HG02870 (cell line): ENCODE measurements around the gene CORO2B.
"Not testable (repeated sequence)": the region's sequence is repeated elsewhere in the genome, so short reads cannot be mapped to it uniquely, and the experiment has no call there.

ENCODE experiments used
- ATAC-seq: cut with Tn5 transposase; IDR thresholded peaks from one replicate; pipeline ENCODE4 v1.9.1; 2021; ENCODE audit warnings: mild to moderate bottlenecking, moderate library complexity; ENCODE audit not compliant: unreplicated experiment

Gene CORO2B

DNA sequence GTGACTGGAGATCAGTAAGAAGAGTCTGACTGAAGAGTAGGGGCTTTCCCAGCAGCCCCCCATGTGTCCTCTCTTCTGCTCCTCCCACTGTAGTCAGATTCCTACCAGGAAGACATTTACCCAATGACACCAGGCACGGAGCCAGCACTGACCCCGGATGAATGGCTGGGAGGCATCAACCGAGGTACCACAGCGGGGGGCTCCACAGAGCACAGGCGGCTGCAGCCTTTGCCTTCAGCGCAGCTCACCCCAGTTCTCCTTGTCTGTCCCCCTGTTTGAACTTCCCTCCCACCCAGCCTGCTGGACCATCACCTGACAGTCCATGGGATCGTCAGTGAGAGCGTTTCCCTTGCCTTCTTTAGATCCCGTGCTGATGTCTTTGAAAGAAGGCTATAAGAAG lies 140.3 kb downstream of the CORO2B start:
- no peak for ATAC-seq

- ATAC-seq: no peak
Observed at GRCh38 chr15:68719672-68720071, 140.9 kb downstream of the CORO2B start.

GRCh38 chr15:68721886-68722285 lies 143.1 kb downstream of the CORO2B start:
- no peak for ATAC-seq

- ATAC-seq: no peak
Observed at GRCh38 chr15:68725736-68726135, 146.9 kb downstream of the CORO2B start.

GRCh38 chr15:68726246-68726645 lies 147.5 kb downstream of the CORO2B start:
- ATAC-seq: no peak

DNA sequence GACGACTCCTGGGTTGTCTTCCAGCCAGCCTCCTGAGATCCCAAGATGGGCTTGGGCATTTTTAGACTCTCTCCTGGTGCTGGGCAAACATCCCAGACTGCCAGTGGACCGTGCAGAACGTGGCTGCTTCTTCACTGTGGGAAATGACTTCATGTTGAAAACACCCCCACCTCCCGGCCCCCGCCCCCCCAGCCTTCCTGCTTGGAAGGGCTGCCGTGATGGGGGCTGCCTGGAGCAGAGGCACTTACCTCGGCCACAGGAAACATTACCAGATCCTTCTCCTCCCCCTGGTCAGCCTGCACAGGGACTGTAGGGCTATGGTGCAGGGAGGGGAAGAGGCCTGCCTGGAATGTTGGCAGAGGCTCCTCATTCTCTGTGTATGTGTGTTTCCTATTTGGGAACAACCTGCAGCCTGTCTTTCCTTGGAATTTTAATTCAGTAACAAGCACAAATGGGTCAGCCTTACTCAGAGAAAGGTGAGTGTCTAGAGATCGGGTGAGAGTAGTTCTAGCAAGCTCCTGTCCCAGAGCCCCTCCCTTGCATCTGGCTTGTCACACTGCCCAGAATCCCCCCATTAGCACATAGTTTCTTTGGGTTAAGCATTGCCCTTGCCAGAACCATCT lies 151.1 kb downstream of the CORO2B start:
- ATAC-seq: no peak

DNA sequence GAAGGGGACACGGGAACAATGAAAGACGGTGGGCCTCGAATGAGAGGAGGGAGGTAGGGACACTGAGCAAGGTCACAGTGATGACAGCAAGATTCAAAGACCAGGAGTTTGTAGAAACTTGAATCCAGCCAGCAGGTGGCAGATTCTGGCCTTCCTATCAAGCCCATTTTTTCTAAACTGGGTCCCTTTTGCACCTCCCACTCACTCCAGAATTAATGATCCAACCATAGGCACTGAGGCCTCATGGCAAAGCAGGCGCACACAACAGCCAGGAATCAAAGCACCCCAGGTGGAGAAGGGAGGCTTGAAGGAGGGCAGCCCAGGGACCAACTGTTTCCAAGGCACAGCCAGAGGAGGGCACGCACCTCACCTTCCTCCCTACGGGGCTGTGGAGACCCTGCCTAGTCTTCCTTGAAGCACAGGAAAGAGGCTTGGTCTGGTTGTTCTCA lies 151.7 kb downstream of the CORO2B start:
- no peak for ATAC-seq

- no peak for ATAC-seq
Observed at GRCh38 chr15:68730976-68731897, 152.4 kb downstream of the CORO2B start.

- no peak for ATAC-seq
Observed at GRCh38 chr15:68732451-68732850, 153.7 kb downstream of the CORO2B start.

GRCh38 chr15:68733666-68734065 lies 154.9 kb downstream of the CORO2B start:
- no peak for ATAC-seq

GRCh38 chr15:68734352-68734751 lies 155.6 kb downstream of the CORO2B start:
- ATAC-seq: no peak

DNA sequence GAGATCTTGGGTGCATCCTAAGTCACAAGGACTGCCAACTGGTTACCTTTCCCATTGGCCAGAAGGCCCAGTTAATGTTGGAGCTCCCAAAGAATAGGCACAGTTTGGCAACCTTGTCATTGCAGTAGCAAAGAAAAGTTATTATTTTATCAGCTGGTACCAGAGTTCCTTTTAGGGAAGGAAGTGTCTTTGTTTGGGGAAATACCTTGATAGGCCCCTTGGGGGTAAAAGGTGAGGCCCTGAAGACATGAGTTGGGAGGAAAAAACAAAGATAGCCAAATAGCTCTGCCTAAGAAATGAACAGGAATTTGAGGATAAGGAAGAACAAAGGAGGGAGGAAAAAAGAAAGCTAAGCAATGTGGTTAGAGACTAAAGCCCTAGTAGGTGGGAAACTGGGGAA lies 156.1 kb downstream of the CORO2B start:
- no peak for ATAC-seq

DNA sequence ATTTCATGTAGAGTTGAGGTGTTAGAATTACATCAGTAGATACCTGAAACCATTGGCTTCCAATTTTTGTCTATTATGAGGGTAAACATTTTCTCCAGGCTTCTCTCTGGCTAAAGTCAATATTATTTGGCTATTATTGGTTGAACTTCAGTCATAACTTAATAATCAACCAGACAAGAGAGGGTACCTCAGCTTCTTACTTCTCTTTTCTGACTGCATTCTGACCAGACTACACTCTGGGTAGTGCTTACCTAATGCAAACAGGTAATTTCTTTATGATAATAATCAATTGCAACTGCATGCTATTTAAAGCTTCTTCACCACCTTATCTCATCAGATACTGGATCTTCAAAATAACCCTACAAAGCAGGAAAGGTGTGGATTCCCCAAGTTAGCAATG lies 156.8 kb downstream of the CORO2B start:
- ATAC-seq: no peak

DNA sequence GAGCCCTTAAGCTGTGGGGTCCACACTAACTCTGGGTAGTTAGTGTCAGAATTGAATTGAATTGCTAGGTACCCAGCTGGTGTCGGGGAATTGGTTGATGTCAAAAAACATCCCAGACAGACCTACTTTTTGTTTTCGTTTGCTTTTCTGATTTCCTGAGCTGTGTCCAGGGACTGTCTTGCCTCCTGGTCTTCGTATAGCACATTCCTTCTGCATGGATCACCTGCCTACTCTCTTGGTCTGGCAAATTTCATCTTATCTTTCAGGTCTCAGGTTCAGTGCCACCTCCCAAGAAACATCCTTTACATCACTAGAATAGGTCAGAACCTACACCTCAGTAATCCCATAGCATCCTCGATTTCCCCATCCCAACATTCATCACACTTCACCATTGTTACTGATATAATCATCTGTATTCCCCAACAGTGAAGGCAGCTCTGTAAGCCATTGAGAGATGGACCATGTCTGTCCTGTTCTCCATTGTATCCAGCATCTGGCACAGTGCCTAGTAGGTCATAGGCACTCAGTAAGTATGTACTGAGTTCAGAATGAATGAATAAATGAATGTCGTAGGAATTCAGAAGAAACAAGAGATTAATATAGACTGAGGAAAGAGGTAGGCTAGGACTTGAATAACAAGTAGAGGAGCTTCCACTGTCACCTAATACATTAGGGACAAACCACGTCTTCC lies 160.7 kb downstream of the CORO2B start:
- ATAC-seq: no peak

GRCh38 chr15:68743256-68743655 lies 164.5 kb downstream of the CORO2B start:
- no peak for ATAC-seq

GRCh38 chr15:68749365-68749764 lies 170.6 kb downstream of the CORO2B start:
- ATAC-seq: no peak

DNA sequence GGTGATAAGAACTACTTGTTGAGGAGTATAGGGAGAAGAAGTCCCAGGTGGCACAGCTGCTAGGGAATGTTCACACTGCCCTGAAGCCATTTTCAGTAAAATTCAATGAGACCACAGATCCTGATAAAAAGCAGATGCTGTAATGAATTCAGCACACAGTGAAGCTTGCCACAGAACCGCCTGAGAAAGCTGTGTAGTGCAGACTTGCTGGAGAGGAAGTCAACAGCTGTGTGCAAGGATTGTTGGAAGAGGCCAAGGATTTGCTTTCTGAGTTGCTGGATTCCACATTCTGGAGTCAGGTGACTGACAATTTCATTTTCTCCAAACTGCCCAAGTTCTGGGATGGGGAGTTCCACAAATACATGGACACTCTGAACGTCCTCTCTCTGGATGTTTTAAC lies 171.0 kb downstream of the CORO2B start:
- no peak for ATAC-seq

GRCh38 chr15:68751622-68752021 lies 172.8 kb downstream of the CORO2B start:
- ATAC-seq: no peak

DNA sequence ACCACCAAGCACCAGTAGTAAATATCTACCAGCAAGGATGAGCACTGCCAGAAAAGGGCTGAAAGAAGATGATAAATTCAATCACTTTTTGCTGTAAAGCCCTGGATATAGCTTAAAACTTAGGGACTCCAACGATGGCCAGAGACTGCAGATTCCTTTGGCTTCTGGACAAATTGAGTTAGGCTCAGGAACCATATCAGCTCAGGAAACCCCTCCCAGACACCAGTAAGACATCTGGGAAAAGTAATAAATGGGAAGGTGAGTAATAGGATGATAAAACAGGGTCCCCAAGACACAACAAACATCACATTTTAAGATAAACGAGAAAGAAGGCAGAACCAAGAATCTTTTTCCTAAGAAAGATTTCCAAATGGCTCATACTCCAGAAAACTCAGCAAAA lies 176.9 kb downstream of the CORO2B start:
- no peak for ATAC-seq

DNA sequence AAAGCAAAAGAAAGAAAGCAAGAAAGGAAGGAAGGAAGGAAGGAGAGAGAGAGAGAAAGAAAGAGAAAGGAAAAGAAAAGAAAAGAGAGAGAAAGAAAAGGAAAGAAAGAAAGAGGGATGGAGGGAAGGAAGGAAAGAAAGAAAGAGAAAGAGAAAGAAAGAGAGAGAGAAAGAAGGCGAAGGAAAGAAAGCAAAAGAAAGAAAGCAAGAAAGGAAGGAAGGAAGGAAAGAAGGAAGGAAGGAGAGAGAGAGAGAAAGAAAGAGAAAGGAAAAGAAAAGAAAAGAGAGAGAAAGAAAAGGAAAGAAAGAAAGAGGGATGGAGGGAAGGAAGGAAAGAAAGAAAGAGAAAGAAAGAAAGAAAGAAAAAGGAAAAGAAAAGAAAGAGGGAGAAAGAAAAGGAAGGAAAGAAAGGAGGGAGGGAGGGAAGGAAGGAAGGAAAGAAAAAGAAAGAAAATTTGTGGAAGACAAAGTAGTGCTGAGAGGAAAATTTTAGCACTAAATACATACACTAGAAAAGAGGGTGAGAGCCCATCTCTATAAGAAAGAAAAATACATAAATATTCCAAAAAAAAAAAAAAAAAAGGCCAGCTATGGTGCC lies 181.3 kb downstream of the CORO2B start:
- ATAC-seq: not testable (repeated sequence)

- ATAC-seq: no peak
Observed at GRCh38 chr15:68763063-68763462, 184.3 kb downstream of the CORO2B start.
